Thyroid gland (tissue), 4 donors: Measurements from ENCODE around the gene GPR132. TPM values are rescaled to one million over a fixed set of nuclear protein-coding genes. Genes with fewer than 3 reads are reported as not detected.

Experiments
- DNase-seq, 2 donors: peaks; one replicate each; pipeline ENCODE4 v3.0.0-alpha.2; 2019
- H3K27ac ChIP-seq, 3 donors: fragments of 200-600 bp; sonication (generic); 1 replicate in 2 of 3; 2 replicates in 1 of 3; pipeline ENCODE4 v1.5.1; 2016 to 2019; ENCODE audit warnings: mild to moderate bottlenecking in 1 of 3, moderate library complexity in 1 of 3
- H3K27me3 ChIP-seq: fragments of 200-600 bp; sonication (generic); one replicate; pipeline ENCODE4 v1.5.1; 2019
- H3K36me3 ChIP-seq, 2 donors: fragments of 200-600 bp; sonication (generic); one replicate each; pipeline ENCODE4 v1.5.1; 2016 to 2019
- H3K4me1 ChIP-seq, 2 donors: fragments of 200-600 bp; sonication (generic); one replicate each; pipeline ENCODE4 v1.5.1; 2017 to 2019
- H3K4me3 ChIP-seq, 3 donors: fragments of 200-600 bp; sonication (generic); replicated peaks in 1 of 3; 1 replicate in 2 of 3; 2 replicates in 1 of 3; pipeline ENCODE4 v1.5.1; 2016; ENCODE audit warnings: mild to moderate bottlenecking in 1 of 3
- H3K9me3 ChIP-seq: fragments of 200-600 bp; sonication (generic); one replicate; pipeline ENCODE4 v1.5.1; 2017
- CTCF ChIP-seq, 6 experiments: fragments of 200-600 bp in 3 of 6; fragments of 450-650 bp in 3 of 6; sonication (generic) in 3 of 6; IDR thresholded peaks; one replicate each; pipeline ENCODE4 v1.5.1; 2016 to 2019; ENCODE audit warnings: antibody characterized with exemption in 6 of 6, mild to moderate bottlenecking in 2 of 6, inconsistent platforms in 1 of 6, moderate library complexity in 1 of 6
- POLR2A ChIP-seq, 2 donors: fragments of 450-650 bp; IDR thresholded peaks; one replicate each; pipeline ENCODE4 v1.6.1; 2017; ENCODE audit warnings: antibody characterized with exemption in 2 of 2, mild to moderate bottlenecking in 2 of 2, moderate library complexity in 1 of 2
- WGBS, 2 donors: methylation state at CpG; one replicate each; pipeline ENCODE4 v1.1.5; 2017; 5-methylcytosine and 5-hydroxymethylcytosine counted together
- intact Hi-C: fragments of 100-400 bp; cut with DNase I; formaldehyde crosslinking; loops from one replicate; pipeline ENCODE4 v1.15.1; 2023
- total RNA-seq, 4 donors: library from RNA; depleted of rRNA; stranded (reverse); fragments of >200 nt; gene quantifications; one replicate each; pipeline ENCODE4 v1.2.3, GENCODE V29; 2016

GPR132 gene
- total RNA-seq, 4 donors from 2014 or later: 1.0 to 4.6 (median 2.1) TPM

- WGBS, 2 donors: 76 to 80% methylated on average over 7 of the region's 7 CpGs
- TF ChIP-seq CTCF (IDR thresholded peaks at IDR 0.05) (no peak), POLR2A (IDR thresholded peaks at IDR 0.05) (no peak)
- no peaks in the 10 kb centered on the region for H3K9me3 ChIP-seq
- H3K27me3 ChIP-seq: no peaks in the 10 kb centered on the region
- H3K4me1 ChIP-seq: no peaks in the 10 kb centered on the region
- DNase-seq: no peak
- H3K4me3 ChIP-seq: no peak overlapping the region
- intact Hi-C loops: no loop called here
- H3K36me3 ChIP-seq: no peaks in the 10 kb centered on the region
- H3K27ac ChIP-seq: no peak overlapping the region
Observed at GRCh38 chr14:105105158-105105557, 39.9 kb upstream of the GPR132 start.

- no peak for TF ChIP-seq CTCF (IDR thresholded peaks at IDR 0.05)
- no peak for TF ChIP-seq POLR2A (IDR thresholded peaks at IDR 0.05)
- intact Hi-C loops: no loop called here
- no peaks in the 10 kb centered on the region for H3K27me3 ChIP-seq
- no peak overlapping the region for H3K4me3 ChIP-seq
- WGBS, 2 donors: 88 to 99% methylated on average over 3 of the region's 3 CpGs
- no peak overlapping the region for H3K27ac ChIP-seq
- DNase-seq: no peak
- H3K36me3 ChIP-seq: no peaks in the 10 kb centered on the region
- no peaks in the 10 kb centered on the region for H3K4me1 ChIP-seq
- no peaks in the 10 kb centered on the region for H3K9me3 ChIP-seq
Observed at GRCh38 chr14:105102893-105103292, 37.7 kb upstream of the GPR132 start.

GRCh38 chr14:105102361-105102870 lies 37.2 kb upstream of the GPR132 start:
- Histone ChIP-seq H3K4me1 (no peaks in the 10 kb centered on the region), H3K36me3 (no peaks in the 10 kb centered on the region), H3K9me3 (no peaks in the 10 kb centered on the region), H3K27ac (no peak overlapping the region), H3K4me3 (no peak overlapping the region), H3K27me3 (no peaks in the 10 kb centered on the region)
- DNase-seq: no peak
- intact Hi-C loops: no loop called here
- 94 to 97% methylated on average over 7 of the region's 7 CpGs for WGBS, 2 donors
- TF ChIP-seq POLR2A (IDR thresholded peaks at IDR 0.05): no peak
- no peak for TF ChIP-seq CTCF (IDR thresholded peaks at IDR 0.05)

- no peak for TF ChIP-seq POLR2A (IDR thresholded peaks at IDR 0.05)
- TF ChIP-seq CTCF (IDR thresholded peaks at IDR 0.05): peak in 1 of 6 experiments; percentile 8
- no peaks in the 10 kb centered on the region for H3K36me3 ChIP-seq
- no peak overlapping the region for H3K27ac ChIP-seq
- peak in 1 of 2 donors; percentile 48 for DNase-seq
- WGBS, 2 donors: 52 to 63% methylated on average over 4 of the region's 4 CpGs
- no peaks in the 10 kb centered on the region for H3K9me3 ChIP-seq
- no peaks in the 10 kb centered on the region for H3K4me1 ChIP-seq
- no peaks in the 10 kb centered on the region for H3K27me3 ChIP-seq
- no peak overlapping the region for H3K4me3 ChIP-seq
- intact Hi-C loops: no loop called here
Observed at GRCh38 chr14:105100910-105101309, 35.7 kb upstream of the GPR132 start.

GRCh38 chr14:105099778-105100177 lies 34.5 kb upstream of the GPR132 start:
- Histone ChIP-seq H3K4me3 (no peak overlapping the region), H3K36me3 (no peaks in the 10 kb centered on the region), H3K9me3 (no peaks in the 10 kb centered on the region), H3K27ac (no peak overlapping the region), H3K27me3 (no peaks in the 10 kb centered on the region), H3K4me1 (no peaks in the 10 kb centered on the region)
- DNase-seq: no peak
- intact Hi-C loops: loop anchor here (5.0 kb wide), 1 partner anchor 78 kb away; no protein-coding TSS in a partner anchor
- whole genome bisulfite sequencing, 2 donors: 70 to 90% methylated on average over 6 of the region's 6 CpGs
- TF ChIP-seq POLR2A (IDR thresholded peaks at IDR 0.05): no peak
- TF ChIP-seq CTCF (IDR thresholded peaks at IDR 0.05): no peak
